Motor neuron (in vitro differentiated cells): ENCODE data around the gene MYLK. TPM values are rescaled to one million over a fixed set of nuclear protein-coding genes. Genes with fewer than 3 reads are reported as not detected.

Experiments used
- ATAC-seq, 8 experiments: fragments of 200-7000 bp; cut with Tn5 transposase; replicated peaks in 6 of 8; 2 replicates each; pipeline ENCODE4 v1.8.0; 2021; ENCODE audit warnings: mild to moderate bottlenecking in 8 of 8, moderate library complexity in 8 of 8
- H3K27ac ChIP-seq, 2 donors: fragments of 250-450 bp; sonication (Bioruptor Pico); 2 replicates each; pipeline ENCODE4 v1.9.0; 2021; ENCODE audit warnings: antibody characterized with exemption in 2 of 2, mild to moderate bottlenecking in 2 of 2, moderate library complexity in 1 of 2
- H3K4me1 ChIP-seq, 2 donors: fragments of 250-450 bp; sonication (Bioruptor Pico); replicated peaks in 1 of 2; 2 replicates each; pipeline ENCODE4 v1.6.1; 2021; ENCODE audit warnings: antibody characterized with exemption in 2 of 2, mild to moderate bottlenecking in 2 of 2, moderate library complexity in 1 of 2
- H3K4me3 ChIP-seq, 5 donors: fragments of 250-450 bp; sonication (Bioruptor Pico); 2 replicates each; pipeline ENCODE4 v1.9.0; 2021; ENCODE audit warnings: antibody characterized with exemption in 5 of 5, mild to moderate bottlenecking in 5 of 5, moderate library complexity in 4 of 5
- WGBS, 10 experiments: fragments of 450-650 bp; shearing (Covaris generic); methylation state at CpG; one replicate each; pipeline ENCODE4 v1.0.0; 2022; 5-methylcytosine and 5-hydroxymethylcytosine counted together
- in situ Hi-C, 9 experiments: fragments of 400-800 bp; cut with MboI; loops; one replicate each; pipeline ENCODE4 v1.15.0; 2021; ENCODE audit warnings: low sequenced_read_pairs in 9 of 9, low pct_unique_long_range_greater_than_20kb in 2 of 9; ENCODE audit not compliant: unreplicated experiment in 9 of 9
- total RNA-seq, 8 experiments: library from RNA; unstranded; fragments of 300-600 nt; gene quantifications; 2 replicates each; pipeline versions ENCODE4 v1.2.3 to v1.2.4, GENCODE V29; 2022

The MYLK gene
- total RNA-seq, 8 experiments from 2014 or later: 1.8 to 18.7 (median 6.1) TPM

DNA sequence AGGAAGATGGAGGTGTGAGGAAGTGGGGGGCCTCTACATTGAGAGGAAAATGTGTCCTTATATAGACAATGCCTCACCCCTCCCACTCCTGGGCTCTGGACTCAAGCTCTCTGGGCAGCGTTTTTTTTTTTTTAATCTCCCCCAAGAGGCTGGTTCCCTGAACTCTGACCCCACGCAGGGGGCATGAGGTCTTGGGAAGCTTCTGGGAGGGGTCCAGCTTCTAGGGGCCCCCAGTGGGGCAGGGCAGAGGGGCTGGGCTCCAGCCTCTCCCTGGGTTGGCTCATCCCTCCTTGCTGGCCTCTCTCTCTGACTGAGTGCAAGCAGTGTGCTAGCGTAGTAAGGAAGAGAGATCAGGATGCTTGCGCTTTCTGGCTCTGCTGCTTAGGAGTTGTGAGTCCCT is 197.9 kb downstream of the MYLK start:
- no peak overlapping the region for H3K4me3 ChIP-seq
- in situ Hi-C loops: no loop called here
- H3K27ac ChIP-seq: no peak overlapping the region
- WGBS, 10 experiments: 0 to 80% (median 44%) methylated on average over 1 to 4 of the region's 4 CpGs; no CpG with 5 or more reads in 4 of the 10 experiments
- peak in 5 of 8 experiments; percentile 48 to 71 (median 68) for ATAC-seq
- peaks cover 9 to 20% of the 10 kb centered on the region in 2 donors for H3K4me1 ChIP-seq

DNA sequence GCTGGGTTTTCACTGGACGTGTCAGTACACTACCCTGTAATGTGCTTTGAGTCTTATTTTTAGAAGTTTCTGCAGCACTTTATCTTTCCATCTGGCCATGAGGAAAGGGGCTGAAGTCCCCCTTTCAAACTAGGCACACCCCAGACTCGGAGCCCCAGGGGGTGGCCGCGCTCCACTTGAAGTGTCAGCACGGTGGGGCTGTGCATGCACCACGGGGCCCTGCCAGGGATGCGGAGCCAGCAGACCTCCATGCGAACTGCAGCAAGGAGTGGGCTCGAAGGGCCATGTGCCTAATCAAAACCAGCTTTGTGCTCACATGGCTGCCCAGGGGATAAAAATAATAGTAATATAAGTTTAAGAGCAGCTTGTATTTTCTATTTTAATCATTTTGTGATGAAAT is 198.4 kb downstream of the MYLK start:
- H3K4me1 ChIP-seq: peaks cover 9 to 19% of the 10 kb centered on the region in 2 donors
- in situ Hi-C loops: no loop called here
- WGBS, 10 experiments: 30 to 100% (median 83%) methylated on average over 1 to 8 of the region's 9 CpGs; no CpG with 5 or more reads in 4 of the 10 experiments

DNA sequence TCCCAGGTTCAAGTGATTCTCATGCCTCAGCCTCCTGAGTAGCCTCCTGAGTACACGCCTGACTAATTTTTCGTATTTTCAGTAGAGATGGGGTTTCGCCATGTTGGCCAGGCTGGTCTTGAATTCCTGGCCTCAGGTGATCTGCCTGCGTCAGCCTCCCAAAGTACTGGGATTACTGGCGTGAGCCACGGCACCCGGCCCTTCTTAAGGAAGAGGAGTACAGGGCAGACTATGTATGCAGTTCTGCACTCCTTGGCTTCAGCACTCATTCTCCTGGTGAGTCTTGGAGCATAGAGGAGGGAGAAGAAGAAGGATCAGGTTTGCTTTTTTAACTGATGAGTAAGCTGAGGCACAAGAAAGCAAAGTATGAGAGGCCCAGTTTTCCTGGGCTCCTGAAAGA is 199.5 kb downstream of the MYLK start:
- in situ Hi-C loops: no loop called here
- ATAC-seq: no peak
- Histone ChIP-seq H3K4me3 (no peak overlapping the region), H3K4me1 (peaks cover 9 to 14% of the 10 kb centered on the region in 2 donors), H3K27ac (no peak overlapping the region)
- WGBS, 10 experiments: 86 to 100% (median 96%) methylated on average over 1 to 6 of the region's 7 CpGs; no CpG with 5 or more reads in 4 of the 10 experiments

More for the DNA sequence above, 198.4 kb downstream of the MYLK start:
- Histone ChIP-seq H3K27ac (no peak overlapping the region), H3K4me3 (no peak overlapping the region)
- no peak for ATAC-seq

DNA sequence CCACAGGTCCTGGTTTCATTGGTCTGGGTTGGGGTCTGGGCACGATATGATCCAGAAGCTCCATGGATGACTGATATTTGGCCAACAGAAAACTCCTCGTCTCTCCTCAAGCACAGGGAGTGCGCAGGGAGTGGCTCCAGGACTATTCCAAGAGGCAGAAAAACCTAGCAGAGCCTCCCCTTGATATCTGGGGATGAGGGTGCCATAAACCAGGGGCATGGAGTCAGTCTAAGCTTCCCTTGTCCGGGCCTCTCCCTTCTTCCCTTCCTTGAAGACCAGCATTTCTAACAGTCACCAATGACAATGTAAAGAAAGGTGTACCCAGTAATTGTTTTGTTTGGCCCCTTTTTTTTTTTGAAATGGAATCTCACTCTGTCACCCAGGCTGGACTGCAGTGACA is 199.9 kb downstream of the MYLK start:
- in situ Hi-C loops: no loop called here
- ATAC-seq: no peak
- Histone ChIP-seq H3K4me3 (no peak overlapping the region), H3K27ac (no peak overlapping the region), H3K4me1 (peaks cover 9 to 14% of the 10 kb centered on the region in 2 donors)
- 80 to 100% (median 90%) methylated on average over 2 to 4 of the region's 4 CpGs; no CpG with 5 or more reads in 6 of the 10 experiments for WGBS, 10 experiments

DNA sequence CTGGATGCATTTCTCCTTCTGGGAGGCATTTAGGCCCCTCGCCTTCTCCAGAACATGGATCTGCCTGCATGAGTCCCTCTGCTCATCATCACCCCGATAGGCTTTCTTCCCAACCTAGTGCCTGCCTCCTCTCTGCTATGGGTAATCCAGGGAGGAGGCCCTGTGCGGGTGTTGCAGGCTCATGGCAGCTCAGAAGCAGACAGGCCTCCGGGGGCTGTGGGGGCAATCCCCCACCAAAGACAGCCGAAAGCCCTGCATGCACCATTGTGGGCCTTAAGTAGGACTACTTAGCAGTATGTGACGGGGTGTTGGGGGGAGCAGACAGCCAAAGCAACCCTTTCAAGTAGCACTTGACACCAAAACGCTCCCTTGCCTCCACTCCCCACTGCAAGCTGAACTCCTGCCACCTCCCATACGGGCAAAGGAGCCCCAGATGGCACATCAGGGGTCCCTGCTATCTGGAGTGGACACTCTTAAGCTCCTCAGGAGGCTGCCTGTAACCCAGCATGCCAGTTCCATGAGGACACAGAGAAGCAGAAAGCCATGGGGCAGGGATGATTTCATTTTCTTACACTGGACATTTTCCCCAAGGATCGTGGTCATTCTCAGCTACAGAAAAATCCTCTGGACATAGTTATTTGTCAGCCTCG is 200.5 kb downstream of the MYLK start:
- in situ Hi-C loops: no loop called here
- no peak for ATAC-seq
- no peak overlapping the region for H3K4me3 ChIP-seq
- no peak overlapping the region for H3K27ac ChIP-seq
- WGBS, 10 experiments: 20 to 100% (median 90%) methylated on average over 1 to 6 of the region's 10 CpGs; no CpG with 5 or more reads in 2 of the 10 experiments
- H3K4me1 ChIP-seq: peaks cover 9 to 14% of the 10 kb centered on the region in 2 donors

DNA sequence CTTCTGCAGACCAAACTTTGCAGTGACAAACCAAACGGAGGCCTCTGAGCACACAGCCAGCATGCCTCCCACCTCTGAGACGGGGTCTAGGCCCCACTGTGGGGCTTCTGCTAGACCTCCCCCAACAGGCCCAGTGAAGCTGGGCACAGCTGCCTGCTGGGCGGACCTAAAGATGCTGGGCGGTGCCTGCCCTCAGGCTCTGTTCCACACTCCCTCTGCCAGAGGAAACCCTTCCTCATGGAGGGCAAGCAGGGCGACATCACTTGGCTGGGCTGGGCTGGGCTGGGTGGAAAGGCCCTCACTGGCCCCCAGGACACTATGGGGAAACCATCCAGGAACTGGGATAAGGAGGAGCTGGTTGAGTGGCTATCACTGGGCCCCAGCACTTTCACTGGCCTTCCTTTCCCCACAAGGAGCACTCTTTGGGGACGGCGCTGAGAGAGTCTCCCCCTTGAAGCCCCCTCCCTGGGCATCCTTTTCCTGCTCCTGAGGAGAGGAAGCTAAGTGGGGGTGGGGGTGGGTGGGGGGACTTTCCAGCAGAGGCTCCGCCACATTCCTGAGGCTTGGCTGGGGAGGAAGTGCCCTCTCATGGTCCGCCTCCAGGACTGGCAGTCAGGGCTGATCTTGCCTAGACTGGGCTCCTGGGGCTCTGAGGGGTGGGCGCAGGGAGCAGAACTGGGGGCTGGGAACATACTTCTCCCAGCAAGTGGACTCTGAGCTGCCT is 201.2 kb downstream of the MYLK start:
- Histone ChIP-seq H3K27ac (no peak overlapping the region), H3K4me1 (peaks cover 9 to 14% of the 10 kb centered on the region in 2 donors), H3K4me3 (no peak overlapping the region)
- WGBS, 10 experiments: 80 to 92% (median 81%) methylated on average over 1 to 3 of the region's 10 CpGs; no CpG with 5 or more reads in 6 of the 10 experiments
- peak in 3 of 8 experiments; percentile 23 to 74 (median 39) for ATAC-seq
- in situ Hi-C loops: no loop called here

DNA sequence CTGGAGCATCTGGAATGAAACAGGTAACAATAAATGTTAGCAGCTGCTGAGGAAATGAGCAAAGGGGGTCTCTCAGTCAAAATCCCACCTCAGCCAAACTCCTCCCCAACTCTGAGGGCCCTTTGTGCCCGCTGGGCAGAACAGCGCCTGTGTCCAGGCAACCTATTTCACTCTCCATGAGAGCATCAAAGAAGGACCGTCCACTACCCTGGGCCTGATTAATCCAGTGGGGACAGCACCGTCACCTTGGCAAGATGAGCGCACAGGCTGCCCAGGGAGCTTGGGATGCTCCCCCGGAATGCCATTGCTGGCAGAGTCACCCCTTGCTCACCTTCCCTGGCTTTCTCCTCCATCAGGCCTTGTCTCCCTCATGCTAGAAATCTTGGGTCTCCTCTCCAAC is 201.8 kb downstream of the MYLK start:
- 100% methylated on average over 3 of the region's 6 CpGs; no CpG with 5 or more reads in 9 of the 10 experiments for WGBS, 10 experiments
- in situ Hi-C loops: no loop called here
- Histone ChIP-seq H3K4me3 (no peak overlapping the region), H3K4me1 (peaks cover 9 to 14% of the 10 kb centered on the region in 2 donors), H3K27ac (no peak overlapping the region)
- ATAC-seq: peak in 1 of 8 experiments; percentile 59

DNA sequence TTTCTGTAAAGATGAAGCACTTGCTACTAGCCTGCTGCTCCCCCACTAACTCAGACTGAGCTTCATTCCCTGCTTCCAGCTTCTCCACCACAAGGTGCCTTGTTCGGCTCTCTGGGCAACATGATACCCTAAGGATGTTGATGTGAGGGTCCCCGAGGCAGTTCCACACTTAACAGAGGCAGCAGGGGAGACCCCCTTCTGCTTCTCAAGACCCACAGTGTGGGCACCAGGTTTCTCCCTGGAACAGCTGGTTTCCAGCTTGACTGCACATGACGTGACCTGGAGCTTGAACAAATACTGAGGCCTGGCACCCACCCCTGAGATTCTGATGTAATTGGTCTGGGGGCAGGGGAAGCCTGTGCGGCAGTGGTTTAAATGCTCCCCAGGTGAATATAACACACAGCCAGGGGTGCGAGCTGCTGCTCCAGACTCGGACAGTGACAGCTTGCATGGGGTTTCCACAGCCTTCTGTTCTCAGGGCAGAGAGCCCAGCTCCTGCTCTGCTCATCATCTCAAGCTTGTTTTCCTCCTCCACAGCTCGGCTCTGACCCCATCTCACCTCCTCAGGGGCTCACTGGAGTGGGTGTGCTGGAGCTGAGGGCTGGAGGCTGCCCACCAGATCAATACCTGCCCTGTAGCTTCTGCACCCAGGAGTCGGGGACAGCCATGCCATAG is 204.3 kb downstream of the MYLK start:
- Histone ChIP-seq H3K4me3 (no peak overlapping the region), H3K27ac (no peak overlapping the region), H3K4me1 (no peaks in the 10 kb centered on the region)
- in situ Hi-C loops: no loop called here
- 20 to 100% (median 92%) methylated on average over 1 to 2 of the region's 8 CpGs; no CpG with 5 or more reads in 4 of the 10 experiments for WGBS, 10 experiments
- peak in 4 of 8 experiments; percentile 14 to 36 (median 22) for ATAC-seq

DNA sequence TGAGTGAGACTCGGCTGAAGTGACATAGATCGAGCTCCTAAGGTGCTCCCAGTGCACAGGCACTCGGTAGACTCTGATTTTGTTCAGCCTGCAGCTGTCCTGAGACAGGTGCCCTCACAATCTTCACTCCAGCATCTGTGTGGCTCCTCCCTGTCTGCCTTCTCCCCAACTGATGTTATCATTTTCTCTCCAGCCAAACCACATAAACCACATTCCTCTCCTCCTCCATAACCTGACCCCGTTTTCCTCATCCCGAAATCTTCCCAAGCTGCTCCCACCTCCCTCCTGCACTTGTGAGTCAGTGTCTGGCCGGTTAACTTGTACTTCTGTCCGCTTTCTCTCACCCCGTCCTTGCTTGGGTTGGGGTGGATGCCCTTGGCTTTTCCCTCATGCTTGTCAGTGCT is 206.0 kb downstream of the MYLK start:
- ATAC-seq: peak in 1 of 8 experiments; percentile 18
- WGBS, 10 experiments: 0 to 100% (median 93%) methylated on average over 2 to 5 of the region's 8 CpGs; no CpG with 5 or more reads in 3 of the 10 experiments
- in situ Hi-C loops: no loop called here
- no peak overlapping the region for H3K27ac ChIP-seq
- H3K4me3 ChIP-seq: no peak overlapping the region
- no peaks in the 10 kb centered on the region for H3K4me1 ChIP-seq

DNA sequence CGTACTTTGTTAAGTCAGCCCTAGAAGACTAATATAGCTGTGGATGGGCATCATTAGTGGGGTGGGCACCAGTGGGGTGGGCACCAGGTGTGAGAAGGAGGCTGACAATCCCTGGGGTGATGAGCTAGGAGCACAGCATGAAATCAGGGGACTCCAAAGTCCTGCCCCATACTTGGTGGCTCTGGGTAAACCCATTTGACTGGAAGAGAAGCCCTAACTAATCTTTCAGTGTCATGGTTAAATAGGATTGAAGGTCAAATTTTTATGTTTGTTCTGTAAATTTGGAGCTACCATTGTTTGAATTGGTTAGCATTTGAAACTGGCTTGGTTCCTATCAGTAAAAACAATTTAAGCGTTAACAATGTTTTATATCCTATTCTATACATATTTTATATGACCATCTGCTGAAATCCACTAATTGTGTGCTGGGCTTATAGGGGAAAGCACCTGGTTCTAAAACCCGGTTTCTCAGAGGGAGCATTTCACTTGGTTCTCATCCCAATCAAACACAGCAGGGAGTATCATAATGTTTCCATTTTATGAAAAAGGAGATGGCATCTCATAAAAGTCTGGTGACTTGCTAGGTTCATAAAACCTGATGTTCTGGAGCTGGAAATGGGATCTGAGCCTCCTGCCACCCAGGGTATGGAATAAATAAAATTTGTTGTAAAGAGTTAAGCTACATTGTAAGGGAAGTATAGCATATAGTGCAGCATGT is 211.5 kb downstream of the MYLK start:
- no peak overlapping the region for H3K27ac ChIP-seq
- H3K4me1 ChIP-seq: no peaks in the 10 kb centered on the region
- WGBS, 10 experiments: 86 to 100% (median 95%) methylated on average over 1 to 3 of the region's 3 CpGs; no CpG with 5 or more reads in 2 of the 10 experiments
- no peak overlapping the region for H3K4me3 ChIP-seq
- in situ Hi-C loops: no loop called here
- no peak for ATAC-seq

DNA sequence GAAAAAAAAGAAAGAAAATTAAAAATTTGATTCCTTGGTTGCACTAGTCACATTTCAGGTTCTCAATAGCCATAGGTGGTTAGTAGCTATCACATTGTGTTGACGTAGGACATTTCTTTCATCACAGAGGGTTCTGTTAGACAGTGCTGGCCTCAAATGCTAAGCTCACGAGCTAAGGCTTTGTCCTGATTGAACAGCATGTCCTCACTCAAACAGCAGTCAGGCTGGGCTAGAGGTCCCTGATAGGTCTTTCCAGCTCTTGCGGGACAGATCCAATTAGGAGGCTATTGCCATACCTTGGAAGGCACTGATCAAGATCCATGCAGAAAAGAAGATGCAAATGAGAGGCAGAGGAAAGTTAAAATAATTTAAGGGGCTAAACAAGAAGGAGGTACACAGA is 213.4 kb downstream of the MYLK start:
- Histone ChIP-seq H3K4me1 (no peaks in the 10 kb centered on the region), H3K27ac (no peak overlapping the region), H3K4me3 (no peak overlapping the region)
- 0 to 100% (median 100%) methylated on average over 1 to 3 of the region's 3 CpGs for WGBS, 10 experiments
- in situ Hi-C loops: no loop called here
- no peak for ATAC-seq

DNA sequence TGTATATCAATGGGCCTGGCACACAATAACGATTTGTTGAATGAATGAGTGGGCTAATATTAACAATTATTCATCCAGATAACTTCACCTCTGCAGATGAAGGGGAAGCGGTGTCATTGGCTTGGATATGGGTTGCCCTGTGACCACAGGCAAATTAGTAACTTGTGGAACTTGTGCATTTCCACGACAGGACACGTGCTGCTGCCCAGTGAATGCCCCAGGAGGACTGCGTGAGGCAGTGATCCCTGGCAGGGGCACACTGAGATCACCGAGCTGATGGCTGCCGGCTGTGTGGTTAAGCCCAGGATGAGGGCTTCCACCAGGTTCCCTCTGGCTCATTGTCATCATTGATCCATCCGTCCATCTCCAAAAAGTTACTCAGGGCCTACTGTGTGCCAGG is 215.2 kb downstream of the MYLK start:
- 75 to 100% (median 98%) methylated on average over 1 to 5 of the region's 8 CpGs; no CpG with 5 or more reads in 2 of the 10 experiments for WGBS, 10 experiments
- H3K4me3 ChIP-seq: no peak overlapping the region
- no peak for ATAC-seq
- in situ Hi-C loops: no loop called here
- no peaks in the 10 kb centered on the region for H3K4me1 ChIP-seq
- H3K27ac ChIP-seq: no peak overlapping the region
